Measurements from ENCODE around the gene CABP1. TPM values are rescaled to one million over a fixed set of nuclear protein-coding genes. Genes with fewer than 3 reads are reported as not detected.

The CABP1 gene
- polyA plus RNA-seq, 1 donor (not counting 4 experiments of a cell fraction or from before 2014, with no cell fraction given) = 0.04 TPM

DNA sequence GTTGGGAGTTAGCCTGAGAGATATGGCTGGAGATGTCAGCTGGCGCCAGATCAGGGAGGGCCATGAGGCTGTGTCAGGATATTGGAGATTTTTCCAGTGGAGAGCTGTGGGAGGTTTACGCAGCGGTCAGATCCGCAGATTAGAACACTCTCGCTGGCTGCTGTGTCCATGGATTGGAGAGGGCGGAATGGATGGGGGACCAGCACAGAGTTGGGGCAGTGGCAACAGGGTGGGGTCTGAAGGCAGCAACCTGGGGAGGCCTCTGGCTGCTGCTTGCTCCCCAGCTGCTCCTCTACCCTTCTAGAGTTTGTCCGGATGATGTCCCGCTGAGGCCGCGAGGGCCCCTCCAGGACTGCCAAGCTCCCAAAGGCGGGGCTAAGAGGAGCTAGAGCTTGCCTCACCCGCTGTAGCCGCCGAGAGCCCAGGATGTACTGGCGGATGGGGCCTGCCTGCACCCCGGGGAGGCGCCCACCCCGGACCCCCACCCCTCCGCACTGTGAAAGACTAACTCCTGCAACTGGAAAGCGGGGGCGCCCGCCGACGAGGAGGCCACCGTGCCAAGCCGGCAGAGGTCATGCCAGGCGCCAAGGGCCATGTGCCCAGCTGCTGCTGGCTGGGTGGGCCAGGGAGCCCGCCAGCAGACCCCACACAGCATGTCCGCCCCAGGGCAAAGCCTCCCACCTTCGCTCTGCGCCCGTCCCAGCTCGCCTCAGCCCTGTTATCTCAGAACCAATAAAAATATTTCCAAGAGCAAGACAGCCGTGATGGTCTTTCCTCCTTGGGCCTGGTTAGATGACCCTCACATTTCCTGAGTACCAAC, 26.4 kb downstream of the CABP1 start:
- dilution Hi-C loops (cut with MboI; ENCODE audit: extremely low pct_ligation_motif_present, low sequenced_read_pairs) = no loop called here
- DNase-seq (ENCODE audit: low read depth, low spot score) = no peak
- Histone ChIP-seq H3K27me3 (ENCODE audit: control insufficient read depth, extremely low read depth, insufficient read depth, low read length) (no peaks in the 10 kb centered on the region), H3K4me3 (ENCODE audit: control insufficient read depth in 2 of 3, extremely low read depth in 1 of 3, insufficient read depth in 2 of 3, low read depth in 1 of 3, low read length in 3 of 3) (no peak overlapping the region), H3K36me3 (ENCODE audit: control insufficient read depth in 2 of 2, extremely low read depth in 1 of 2, insufficient read depth in 2 of 2, low read length in 2 of 2) (no peaks in the 10 kb centered on the region), H3K4me1 (ENCODE audit: control insufficient read depth, extremely low read depth, insufficient read depth, low read length) (peaks cover 5% of the 10 kb centered on the region), H4K20me1 (ENCODE audit: control insufficient read depth, extremely low read depth, insufficient read depth, low read length) (no peaks in the 10 kb centered on the region), H3K9ac (ENCODE audit: control insufficient read depth, extremely low read depth, insufficient read depth, low read length) (no peak overlapping the region), H3K79me2 (ENCODE audit: control insufficient read depth, insufficient read depth, low read length) (no peaks in the 10 kb centered on the region), H3K4me2 (ENCODE audit: control insufficient read depth, extremely low read depth, insufficient read depth, low read depth, low read length) (no peak overlapping the region), H3K9me3 (ENCODE audit: control insufficient read depth, low read depth, low read length) (no peaks in the 10 kb centered on the region), H2AFZ (ENCODE audit: control insufficient read depth, low read length) (no peak overlapping the region), H3K27ac (ENCODE audit: control insufficient read depth, insufficient read depth, low read length) (no peak overlapping the region), H3K9me1 (ENCODE audit: control insufficient read depth, extremely low read depth, insufficient read depth, low read length) (no peaks in the 10 kb centered on the region)
- FAIRE-seq = no peak
- no peak for TF ChIP-seq EZH2 (IDR thresholded peaks at IDR 0.05; ENCODE audit: low read length)
- TF ChIP-seq, protein P1, sequence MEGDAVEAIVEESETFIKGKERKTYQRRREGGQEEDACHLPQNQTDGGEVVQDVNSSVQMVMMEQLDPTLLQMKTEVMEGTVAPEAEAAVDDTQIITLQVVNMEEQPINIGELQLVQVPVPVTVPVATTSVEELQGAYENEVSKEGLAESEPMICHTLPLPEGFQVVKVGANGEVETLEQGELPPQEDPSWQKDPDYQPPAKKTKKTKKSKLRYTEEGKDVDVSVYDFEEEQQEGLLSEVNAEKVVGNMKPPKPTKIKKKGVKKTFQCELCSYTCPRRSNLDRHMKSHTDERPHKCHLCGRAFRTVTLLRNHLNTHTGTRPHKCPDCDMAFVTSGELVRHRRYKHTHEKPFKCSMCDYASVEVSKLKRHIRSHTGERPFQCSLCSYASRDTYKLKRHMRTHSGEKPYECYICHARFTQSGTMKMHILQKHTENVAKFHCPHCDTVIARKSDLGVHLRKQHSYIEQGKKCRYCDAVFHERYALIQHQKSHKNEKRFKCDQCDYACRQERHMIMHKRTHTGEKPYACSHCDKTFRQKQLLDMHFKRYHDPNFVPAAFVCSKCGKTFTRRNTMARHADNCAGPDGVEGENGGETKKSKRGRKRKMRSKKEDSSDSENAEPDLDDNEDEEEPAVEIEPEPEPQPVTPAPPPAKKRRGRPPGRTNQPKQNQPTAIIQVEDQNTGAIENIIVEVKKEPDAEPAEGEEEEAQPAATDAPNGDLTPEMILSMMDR (optimal IDR thresholded peaks at IDR 0.05 in 1 of 3, IDR thresholded peaks at IDR 0.05 in 1 of 3, conservative IDR thresholded peaks at IDR 0.05 in 1 of 3; ENCODE audit: extremely low read depth in 1 of 3, insufficient read depth in 2 of 3, low read length in 3 of 3) = no peak

DNA sequence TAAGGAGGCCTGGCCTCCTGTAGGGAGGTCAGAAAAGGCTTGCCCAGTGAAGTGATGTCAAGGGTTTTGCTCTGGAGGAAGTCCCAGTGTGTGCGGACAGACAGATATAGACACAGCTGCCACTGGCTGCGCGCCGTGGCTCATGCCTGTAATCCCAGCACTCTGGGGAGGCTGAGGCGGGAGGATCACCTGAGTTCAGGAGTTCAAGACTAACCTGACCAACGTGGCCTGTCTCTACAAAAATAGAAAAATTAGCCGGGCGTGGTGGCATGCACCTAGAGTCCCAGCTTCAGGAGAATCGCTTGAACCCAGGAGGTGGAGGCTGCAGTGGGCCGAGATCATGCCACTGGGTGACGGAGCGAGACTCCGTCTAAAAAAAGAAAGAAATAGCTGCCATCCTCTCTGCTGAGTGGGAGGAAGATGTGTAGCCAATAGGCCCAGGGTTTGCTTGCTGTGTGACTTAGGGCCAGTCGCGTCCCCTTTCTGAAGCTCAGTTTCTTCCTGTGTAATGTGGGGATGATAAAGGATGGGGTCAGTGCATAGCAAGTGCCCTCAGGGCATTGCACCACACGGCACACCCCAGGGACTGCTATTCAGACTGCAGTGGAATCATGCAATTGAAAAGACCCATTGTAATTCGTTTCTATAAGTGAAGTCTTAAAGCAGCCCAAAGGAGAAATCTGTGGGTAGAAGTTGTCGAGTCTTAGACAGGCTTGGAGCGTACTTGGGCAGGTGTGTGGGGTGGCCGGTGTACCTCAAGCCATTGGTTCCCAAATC, 27.9 kb downstream of the CABP1 start:
- Histone ChIP-seq H3K4me2 (ENCODE audit: control insufficient read depth, extremely low read depth, insufficient read depth, low read depth, low read length) (no peak overlapping the region), H4K20me1 (ENCODE audit: control insufficient read depth, extremely low read depth, insufficient read depth, low read length) (no peaks in the 10 kb centered on the region), H2AFZ (ENCODE audit: control insufficient read depth, low read length) (no peak overlapping the region), H3K9me3 (ENCODE audit: control insufficient read depth, low read depth, low read length) (no peaks in the 10 kb centered on the region), H3K27me3 (ENCODE audit: control insufficient read depth, extremely low read depth, insufficient read depth, low read length) (no peaks in the 10 kb centered on the region), H3K9ac (ENCODE audit: control insufficient read depth, extremely low read depth, insufficient read depth, low read length) (no peak overlapping the region), H3K4me3 (ENCODE audit: control insufficient read depth in 2 of 3, extremely low read depth in 1 of 3, insufficient read depth in 2 of 3, low read depth in 1 of 3, low read length in 3 of 3) (no peak overlapping the region), H3K27ac (ENCODE audit: control insufficient read depth, insufficient read depth, low read length) (no peak overlapping the region), H3K36me3 (ENCODE audit: control insufficient read depth in 2 of 2, extremely low read depth in 1 of 2, insufficient read depth in 2 of 2, low read length in 2 of 2) (no peaks in the 10 kb centered on the region), H3K79me2 (ENCODE audit: control insufficient read depth, insufficient read depth, low read length) (no peaks in the 10 kb centered on the region), H3K9me1 (ENCODE audit: control insufficient read depth, extremely low read depth, insufficient read depth, low read length) (no peaks in the 10 kb centered on the region), H3K4me1 (ENCODE audit: control insufficient read depth, extremely low read depth, insufficient read depth, low read length) (peaks cover 5% of the 10 kb centered on the region)
- dilution Hi-C loops (cut with MboI; ENCODE audit: extremely low pct_ligation_motif_present, low sequenced_read_pairs) = no loop called here
- DNase-seq (ENCODE audit: low read depth, low spot score) (no peak), FAIRE-seq (no peak)
- no peak for TF ChIP-seq EZH2 (IDR thresholded peaks at IDR 0.05; ENCODE audit: low read length)
- TF ChIP-seq, protein P1 (optimal IDR thresholded peaks at IDR 0.05 in 1 of 3, IDR thresholded peaks at IDR 0.05 in 1 of 3, conservative IDR thresholded peaks at IDR 0.05 in 1 of 3; ENCODE audit: extremely low read depth in 1 of 3, insufficient read depth in 2 of 3, low read length in 3 of 3) = no peak
